NCI-H748 (cell line): ENCODE measurements around the gene SIAH3.

Source experiments
- DNase-seq: peaks from one replicate; lab custom pipeline; 2025; ENCODE audit not compliant: unreplicated experiment; lab: John Stamatoyannopoulos, UW

The SIAH3 gene

GRCh38 chr13:45825387-45825650, 26.2 kb downstream of the SIAH3 start:
- no peak for DNase-seq

DNA sequence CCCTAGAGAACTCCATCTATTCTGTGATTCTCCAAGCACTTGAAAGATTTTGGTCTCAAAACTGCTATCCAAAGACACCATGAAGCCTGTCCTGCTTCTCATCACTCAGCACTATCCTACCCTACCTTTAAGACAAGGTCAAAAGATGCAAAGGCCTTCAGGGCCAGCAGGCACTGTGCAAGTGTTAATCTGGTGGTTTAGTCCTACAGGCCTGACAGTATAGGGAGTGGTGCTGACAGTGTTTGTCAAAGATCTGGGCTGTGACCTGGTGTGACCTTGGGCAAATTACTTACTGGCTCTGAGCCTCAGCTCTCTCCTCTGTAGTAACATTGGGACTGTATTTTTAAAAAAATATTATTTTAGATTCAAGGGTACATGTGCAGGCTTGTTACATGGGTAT, 28.0 kb downstream of the SIAH3 start:
- no peak for DNase-seq

GRCh38 chr13:45821811-45822210, 29.7 kb downstream of the SIAH3 start:
- no peak for DNase-seq

- no peak for DNase-seq
Measured at GRCh38 chr13:45820106-45820838, 31.3 kb downstream of the SIAH3 start.

DNA sequence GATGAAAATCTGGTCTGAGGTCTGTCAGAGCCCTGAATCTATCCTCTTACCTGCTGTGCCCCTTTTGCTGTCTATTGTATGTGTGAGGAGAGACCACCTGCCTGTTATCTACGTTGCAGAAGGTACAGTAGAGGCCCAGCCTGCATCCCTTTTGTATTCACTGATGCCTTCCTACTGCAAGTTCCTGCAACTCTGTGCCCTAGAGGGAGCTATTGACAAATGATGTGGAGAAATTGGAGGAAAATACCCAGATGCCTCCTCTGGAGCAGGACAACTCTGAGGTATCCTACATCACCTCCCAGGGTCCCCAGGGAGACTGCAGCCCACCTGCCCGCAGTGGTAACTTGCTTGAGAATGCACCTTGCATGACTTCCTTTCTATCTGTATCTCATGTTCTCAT, 33.7 kb downstream of the SIAH3 start:
- DNase-seq: no peak

DNA sequence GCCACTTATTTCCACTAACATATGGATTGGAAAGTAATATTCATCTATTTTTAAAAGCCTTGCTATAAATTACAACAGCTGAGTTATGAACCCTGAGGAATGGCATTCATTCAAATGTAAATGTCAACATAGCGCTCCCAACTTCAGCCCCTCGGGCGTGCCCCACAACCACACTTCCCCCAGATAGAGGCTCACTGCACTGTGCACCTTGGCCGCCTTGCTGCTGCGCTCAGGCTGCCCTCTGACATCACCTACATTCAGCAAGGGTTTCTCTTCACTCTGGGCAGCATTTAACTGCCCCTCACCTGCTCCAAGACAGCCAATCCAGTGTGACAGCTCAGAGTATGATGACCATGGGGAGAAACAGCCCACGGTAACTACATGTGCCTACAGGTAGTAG, 35.1 kb downstream of the SIAH3 start:
- DNase-seq: no peak

- no peak for DNase-seq
Measured at GRCh38 chr13:45812695-45813372, 38.7 kb downstream of the SIAH3 start.

DNA sequence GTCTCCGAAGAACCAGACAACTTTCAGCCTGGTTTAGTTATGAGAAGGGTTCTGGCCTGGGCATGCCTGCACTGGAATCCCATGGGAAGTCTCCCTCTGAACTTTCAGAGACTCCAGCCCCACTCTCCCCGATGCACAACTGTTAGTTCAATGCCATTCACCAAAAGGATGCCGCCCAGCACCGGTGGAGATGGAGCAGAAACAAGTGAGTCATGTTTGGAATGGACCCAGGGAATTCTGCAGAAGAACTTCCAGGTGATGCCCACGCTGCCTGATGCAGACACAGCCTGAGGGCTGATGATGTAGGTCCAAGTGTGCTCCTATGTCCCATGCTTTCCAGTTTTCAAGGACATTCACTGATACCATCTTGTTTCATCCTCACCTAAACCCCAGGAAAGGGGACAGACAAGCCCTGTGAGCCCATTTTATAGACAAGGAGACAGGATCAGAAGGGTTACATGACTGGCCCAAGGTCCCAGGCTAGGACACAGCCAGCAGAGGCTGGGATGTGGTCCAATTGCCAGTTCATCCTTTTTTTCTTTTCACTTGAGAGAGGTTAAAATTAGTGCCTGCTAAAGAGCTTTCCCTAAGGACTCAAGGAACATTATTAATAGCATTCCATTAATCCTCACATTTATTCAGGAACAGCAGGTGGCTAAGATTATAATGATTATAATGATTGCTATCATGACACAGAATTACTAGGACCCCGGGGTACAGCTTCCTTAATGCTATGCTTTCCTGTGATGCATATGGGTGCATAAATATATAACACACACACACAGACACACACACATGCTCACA, 39.5 kb downstream of the SIAH3 start:
- no peak for DNase-seq

GRCh38 chr13:45809801-45810394, 41.7 kb downstream of the SIAH3 start:
- DNase-seq: no peak

DNA sequence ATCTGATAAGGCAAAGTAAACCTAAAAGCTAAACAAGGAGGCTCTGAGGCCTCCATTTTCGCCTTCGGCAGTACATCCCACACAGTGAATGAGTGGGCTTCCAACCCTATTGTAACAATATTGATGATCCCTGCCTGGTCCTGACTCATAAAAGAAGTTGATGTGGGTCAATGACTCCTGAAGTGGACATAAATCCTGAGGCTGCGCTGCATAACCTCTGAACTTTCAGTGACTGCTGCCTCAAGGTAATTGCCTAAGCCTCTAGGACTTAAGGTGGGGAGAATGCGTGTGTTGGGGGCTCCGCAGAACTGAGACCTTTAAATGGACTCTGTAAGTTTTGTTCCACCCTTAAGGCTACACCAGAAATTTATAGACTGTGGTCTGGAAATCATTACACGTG, 42.6 kb downstream of the SIAH3 start:
- DNase-seq: no peak

DNA sequence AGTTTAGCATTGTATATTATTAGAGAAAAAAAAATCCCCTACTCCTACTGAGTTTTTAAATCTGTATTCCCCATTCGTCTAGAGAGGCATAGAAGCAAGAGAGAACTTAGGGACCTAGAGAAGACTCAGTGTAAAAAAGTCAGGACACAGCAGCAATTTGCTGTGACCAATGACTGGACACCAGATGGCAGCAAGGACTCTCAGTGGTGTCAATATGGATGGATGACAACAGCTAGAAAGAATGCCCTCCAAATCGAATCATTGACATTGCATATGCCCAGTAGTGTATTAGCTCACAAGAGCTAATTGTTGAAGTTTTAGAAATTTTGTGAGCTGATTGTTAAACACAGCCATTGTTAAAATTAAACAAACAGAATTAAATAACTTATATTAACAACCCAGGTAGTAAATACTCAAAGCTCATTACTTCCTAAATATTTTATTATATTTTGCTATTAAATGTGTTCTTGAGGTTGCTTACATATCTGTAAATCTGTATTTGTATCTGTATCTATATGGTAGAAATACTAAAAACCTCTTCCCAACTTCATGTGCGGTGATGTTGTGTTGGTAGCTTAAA, 43.9 kb downstream of the SIAH3 start:
- peak; percentile 71 for DNase-seq

DNA sequence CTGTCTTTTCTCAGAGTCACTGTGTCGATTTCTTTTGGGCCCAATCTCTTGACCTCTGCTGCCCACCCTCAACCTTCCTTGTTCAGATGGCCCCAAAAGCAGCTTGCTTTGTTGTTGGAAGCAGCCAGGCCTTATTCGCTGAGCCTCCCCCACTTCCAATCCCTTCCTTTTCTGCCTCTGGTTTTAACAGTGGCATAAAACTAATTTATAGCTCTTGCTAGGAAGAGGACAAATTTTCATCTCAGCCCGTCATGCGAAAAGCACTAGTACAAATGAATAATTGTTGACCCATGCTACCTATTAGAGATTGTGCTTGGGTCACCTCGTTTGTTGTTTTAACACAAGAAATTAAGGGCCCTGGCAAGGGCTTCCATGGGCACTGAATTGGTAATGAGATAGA, 51.1 kb downstream of the SIAH3 start:
- no peak for DNase-seq

DNA sequence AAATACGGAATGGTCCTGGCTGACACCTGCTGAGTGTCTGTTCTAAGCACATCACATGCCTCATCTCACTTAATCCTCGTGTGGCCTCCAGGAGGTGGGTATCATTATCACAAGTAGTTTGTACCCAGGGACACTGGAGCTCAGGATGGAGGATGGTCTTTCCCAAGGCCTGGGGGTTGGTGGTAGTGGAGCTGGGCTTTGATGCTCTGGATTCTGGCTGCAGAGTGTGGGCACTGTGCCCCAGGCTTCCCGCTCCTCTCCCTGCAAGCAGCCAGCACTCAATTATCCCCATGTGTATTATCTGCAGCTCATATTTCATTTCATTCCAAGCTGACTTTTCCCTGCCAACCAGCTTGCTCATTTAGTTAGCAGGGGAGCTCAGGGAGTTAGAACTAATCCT, 52.1 kb downstream of the SIAH3 start:
- DNase-seq: peak; percentile 8

DNA sequence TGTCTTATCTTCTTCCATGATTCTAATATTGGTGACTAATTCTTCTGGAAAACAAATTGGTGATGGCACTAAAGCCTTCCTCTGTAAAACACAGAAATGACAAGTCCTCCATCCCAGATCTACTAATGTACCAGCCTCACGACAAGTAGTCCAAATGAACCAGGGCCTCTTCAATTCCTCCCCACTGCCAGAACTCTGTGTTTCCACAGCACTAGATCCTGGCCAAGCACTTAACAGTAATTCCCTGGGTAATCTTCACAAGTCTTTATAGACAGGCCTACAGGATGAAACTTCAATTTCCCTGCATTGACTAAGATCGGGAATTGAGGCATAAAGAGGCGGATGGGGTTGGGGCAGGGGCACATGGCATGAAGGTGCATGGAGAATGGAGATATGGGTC, 52.7 kb downstream of the SIAH3 start:
- no peak for DNase-seq

DNA sequence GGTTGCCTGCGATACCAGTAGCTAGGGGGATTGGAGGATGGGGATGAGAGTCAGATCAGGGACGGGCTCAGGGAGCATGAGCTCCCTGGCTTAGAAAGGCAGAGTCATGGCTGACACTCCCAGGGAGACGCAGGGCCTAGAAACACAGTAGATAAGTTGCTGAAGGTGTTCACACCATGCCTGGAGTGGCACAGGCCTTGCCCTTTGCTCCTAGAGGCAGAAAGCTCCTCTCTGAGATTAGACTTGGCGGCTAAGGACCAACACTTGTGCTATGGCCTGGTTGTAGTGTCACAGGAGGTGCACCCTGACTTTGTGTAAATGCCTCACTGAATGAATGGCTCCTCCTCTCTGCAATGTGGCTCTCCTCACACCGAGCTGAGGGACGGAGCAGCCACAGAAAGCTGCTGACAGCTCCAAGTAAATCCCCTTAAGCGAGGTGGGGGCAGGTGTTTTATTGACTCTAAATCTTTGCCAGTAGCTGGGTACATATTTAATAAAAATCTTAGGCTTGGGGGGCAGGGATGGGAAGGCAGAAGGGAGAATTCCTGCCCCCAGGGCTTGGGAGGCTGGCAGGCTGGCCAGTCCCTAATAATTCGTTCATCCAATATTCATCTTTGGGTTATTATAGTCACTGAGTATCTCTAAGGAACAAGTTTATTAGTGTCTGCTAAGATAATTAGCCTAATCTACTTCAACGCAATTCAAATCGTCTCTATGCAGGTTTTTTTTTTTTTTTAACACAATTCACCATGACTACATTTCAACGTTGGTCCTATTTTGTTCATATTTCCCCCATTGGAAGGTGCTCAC, 54.9 kb downstream of the SIAH3 start:
- DNase-seq: no peak

DNA sequence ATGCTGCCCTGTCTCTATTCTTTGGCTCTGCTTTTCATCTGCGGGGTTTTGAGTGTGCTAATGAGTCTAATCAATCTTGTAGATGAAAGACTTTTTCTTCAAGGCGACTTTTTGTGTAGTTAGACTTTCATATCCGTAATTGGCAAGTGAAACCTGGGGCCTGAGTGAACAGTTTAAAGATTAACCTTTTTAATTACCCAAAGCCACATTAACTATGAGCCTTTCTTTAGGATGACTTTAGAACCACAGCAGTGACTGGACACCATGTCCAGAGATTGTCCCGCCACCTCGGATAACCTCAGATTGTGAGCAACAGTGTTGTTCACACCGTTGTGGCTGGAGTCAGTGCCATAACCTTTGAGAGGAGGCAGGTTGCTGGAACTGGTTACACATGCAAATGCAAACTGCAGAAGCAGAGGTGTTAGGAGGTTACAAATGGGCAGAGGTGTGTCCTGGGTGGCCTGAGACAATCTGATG, 58.7 kb downstream of the SIAH3 start:
- no peak for DNase-seq

DNA sequence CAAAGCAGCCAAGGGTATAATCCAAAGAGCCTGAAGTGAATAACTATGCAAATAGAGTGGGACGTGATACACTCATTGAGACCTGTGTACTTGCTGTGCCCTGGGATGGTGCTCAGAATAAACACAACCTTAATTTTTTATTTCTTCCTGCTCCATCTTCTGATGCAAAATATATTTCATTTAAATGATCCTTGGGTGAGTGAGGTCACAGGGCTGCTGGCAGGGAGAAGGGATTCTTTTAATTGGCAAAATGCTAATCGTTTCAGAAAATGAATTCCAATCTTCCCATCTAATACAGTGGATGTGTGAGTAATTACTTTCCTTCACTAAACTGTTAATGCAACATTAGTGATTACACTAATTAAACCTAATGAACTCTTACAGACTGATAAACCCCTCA, 63.5 kb downstream of the SIAH3 start:
- no peak for DNase-seq

DNA sequence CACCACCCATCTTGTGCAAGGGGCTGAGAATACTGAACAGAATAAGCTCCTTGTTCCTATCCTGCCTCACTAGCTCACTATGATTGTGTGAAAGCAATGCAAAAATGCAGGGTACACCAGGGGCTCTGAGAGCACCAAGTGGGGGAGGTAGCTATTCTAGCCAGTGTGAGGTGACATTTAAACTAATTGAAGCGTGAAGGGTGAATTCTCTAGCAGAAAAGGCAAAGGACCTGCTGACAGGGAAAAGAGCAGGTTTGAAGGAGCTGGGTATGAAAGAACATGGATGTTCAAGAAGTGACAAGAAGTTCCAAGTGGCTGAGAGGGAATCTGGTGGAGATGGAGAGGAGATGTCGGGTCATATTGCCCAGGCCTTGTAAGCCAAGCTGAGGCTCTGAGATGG, 64.2 kb downstream of the SIAH3 start:
- DNase-seq: no peak

- no peak for DNase-seq
Measured at GRCh38 chr13:45786293-45786920, 65.1 kb downstream of the SIAH3 start.
